ENCODE data around the gene ADAMTSL1.

Gene ADAMTSL1

DNA sequence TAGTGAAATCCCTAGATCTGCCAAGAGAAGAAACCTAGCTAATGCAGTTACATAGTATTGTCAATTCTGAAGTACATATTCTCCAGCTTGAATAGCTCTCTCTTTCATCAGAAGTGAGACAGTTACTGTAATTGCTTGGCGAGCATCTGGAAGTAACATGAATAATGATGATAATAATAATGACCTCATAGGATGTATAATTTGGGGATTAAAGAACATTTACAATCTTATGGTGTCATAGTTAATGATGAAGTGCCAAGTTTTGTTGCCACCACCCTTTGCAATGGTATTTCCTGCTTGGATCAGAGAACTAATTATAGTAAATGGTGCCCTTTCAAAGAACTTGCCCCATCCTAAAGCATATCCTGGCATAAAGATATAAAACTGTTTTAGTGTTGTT lies 201.4 kb downstream of the ADAMTSL1 start:
- DNase-seq = no peak

DNA sequence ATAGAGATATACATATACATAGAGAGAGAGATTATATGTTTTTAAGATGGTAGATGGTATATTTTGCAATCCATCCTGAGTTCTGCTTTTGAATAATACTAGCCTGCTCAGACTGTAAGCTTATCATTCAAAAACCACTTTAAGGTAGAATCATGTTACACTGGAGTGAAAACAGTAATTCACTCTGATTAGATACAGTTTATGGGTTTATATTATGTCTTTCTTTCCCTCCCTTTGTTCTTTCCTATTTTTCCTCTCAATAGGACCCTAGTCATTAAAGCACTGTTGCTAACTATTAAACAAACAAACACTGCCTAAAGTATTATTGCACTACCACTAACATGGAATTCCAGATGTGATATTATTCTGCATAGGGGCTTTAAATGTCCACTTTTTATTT lies 202.0 kb downstream of the ADAMTSL1 start:
- no peak for DNase-seq

DNA sequence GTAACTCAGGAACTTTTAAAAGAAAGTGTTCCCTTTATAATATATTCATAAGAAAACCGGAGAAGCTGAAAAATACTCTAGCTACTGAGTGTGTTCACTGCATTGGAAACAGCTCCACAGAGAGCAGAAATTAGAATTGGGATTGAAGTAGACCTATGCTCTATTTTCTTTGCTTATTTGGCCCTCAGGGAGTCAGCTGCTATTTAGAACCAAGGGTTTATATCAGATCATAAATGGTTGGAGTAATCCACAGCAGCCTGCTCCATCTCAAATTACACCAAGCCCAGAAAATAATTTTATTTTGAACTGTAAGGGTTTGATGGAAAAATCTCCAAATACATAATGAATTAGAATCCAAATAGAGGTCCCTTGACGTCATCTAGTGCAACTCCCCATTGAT lies 202.6 kb downstream of the ADAMTSL1 start:
- no peak for DNase-seq

DNA sequence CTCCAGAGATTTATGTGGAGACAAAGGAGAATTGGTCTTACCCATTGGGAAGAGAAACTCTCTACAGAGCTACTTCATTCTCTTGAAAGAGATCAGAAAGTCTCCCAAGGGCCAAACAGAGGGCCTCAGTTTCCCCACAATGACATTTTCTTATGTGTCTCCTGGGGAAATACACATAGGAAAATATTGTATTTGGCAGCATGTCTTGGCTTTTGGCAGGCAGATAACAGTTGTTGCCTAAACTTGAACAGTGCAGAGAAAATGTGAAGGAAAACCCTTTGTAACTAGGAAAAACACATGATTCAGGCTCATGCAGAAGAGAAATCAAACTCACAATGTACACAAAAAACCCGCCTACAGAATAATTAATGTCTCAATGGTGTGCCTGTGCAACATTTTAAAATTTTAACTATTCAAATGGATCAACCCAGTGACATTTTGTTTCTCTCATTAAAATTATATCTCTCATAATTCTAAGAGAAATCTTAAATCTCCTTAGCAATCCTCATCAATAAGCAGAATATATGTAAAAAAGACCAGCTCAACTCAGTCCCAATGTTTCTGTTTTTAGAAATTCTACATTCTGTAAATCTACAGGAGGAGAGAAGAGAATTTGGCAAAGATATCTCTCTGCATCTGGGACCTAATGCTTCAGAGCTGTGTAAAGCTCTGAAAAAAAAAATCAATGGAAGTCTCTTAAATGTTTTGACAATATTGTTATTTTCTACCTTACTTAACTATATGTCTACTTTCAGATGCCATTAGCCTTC lies 205.1 kb downstream of the ADAMTSL1 start:
- DNase-seq = no peak

DNA sequence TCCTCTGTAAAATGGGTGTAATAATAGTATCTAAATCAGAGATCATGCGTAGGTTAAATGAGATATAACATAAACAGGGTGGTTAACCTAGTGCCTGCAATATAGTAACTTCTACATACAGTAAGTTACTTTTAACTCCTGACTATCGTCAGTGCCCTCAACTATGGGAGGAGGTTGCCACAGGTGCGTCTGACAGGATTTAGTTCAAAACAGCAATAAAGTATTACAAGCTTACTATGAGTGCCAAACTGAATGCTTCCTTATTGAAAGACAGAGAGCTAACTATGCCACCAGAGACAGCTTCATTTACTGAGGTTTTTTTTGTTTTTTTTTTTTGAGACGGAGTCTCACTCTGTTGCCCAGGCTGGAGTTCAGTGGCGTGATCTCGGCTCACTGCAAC lies 209.0 kb downstream of the ADAMTSL1 start:
- no peak for DNase-seq

DNA sequence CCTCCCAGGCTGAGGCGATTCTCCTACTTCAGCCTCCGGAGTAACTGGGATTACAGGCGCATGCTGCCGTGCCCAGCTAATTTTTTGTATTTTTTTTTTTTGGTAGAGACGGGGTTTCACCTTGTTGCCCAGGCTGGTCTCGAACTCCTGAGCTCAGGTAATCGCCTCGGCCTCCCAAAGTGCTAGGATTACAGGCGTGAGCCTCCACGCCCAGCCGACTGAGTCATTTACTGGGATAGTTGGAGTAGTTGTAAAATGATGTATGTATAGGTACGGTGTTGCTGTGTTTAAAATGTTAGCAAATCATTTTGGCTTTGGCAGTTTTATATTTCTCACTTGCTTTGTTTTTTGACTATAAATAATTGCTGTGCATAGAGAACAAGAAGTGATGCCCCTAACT lies 209.4 kb downstream of the ADAMTSL1 start:
- no peak for DNase-seq

DNA sequence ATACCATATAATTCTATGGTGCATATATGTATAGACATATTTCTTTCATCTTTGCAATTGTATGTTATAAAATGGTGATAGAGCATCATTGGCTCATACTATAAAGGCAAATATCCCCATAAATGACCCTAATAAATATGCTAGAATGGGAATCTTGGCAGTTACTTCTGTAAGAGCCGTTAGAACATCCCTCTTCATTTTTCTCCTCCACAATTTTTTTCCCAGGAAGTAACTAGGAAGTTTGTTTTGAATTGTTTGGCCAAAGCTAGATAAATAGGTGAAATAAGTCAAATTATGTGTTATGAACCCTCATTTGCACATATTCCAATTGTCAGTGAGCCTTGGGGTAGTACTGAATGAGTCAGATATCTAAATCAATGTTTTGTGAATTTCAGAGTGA lies 209.9 kb downstream of the ADAMTSL1 start:
- no peak for DNase-seq

DNA sequence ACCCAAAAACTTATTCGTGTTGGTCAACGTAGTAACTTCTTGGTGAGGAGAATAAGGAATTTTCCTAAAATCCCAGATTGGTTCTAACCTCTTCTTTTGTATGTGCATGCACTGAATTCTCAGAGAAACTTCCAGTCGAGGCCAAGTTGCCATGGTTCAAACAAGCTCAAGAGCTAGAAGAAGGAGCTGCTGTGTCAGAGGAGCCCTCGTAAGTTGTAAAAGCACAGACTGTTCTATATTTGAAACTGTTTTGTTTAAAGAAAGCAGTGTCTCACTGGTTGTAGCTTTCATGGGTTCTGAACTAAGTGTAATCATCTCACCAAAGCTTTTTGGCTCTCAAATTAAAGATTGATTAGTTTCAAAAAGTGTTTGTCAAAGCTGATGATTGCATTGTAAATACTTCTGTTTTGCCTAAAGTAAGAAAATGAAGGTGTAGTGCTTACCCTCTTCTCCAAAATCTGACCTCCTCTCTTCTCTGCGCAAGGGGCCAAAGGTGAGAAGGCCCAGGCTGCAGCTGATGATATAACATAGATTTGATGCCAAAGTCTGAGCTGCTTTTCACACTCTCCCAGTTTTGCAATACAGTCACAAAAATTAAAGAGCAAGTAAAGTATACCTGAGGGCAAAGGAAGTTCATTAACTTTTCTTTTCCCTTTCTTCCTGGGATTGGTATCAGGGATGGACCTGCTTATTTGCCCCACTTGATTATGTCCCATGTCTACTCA lies 210.8 kb downstream of the ADAMTSL1 start:
- DNase-seq = no peak

DNA sequence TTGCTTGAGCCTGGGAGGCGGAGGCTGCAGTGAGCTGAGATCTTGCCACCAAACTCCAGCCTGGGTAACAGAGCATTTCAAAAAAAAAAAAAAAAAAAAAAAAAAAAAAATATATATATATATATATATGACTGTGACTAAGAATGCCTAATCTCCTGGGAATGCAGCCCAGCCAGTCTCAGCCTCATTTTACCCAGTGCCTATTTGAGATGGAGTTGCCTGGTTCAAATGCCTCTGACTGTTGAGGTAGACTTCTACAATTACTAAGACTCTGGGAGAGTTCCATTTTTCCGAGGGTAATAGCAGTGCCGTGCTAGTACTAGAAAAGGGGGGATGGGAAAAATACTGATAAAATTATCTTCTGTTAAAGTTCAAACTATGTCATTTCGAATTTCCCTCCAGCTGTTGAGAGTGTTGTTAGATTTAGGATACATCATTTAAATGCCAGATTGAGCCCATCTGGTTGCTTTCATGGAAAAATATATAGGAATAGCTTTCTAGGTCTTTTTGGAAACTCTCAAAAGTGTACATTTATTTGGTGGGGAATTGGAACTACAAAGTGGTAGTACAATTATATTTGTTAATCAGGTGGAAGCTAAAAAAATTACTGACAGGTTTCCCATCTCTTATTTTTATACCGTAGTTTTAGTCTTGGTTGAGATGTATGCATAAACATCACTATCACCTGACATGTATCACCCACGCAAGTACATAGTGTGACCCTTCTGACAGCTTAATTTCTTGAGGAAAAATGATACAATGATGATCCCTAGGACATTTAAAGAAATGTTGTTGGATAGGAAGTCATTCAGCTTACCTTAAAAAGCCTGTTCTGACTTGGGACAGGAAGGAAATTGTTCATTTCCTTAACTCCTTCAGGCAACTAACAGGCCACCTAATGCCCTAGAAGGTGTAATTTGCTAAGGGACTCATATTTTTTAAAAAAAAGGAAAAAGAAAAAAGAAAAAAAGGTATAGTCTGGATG lies 214.9 kb downstream of the ADAMTSL1 start:
- DNase-seq = no peak

DNA sequence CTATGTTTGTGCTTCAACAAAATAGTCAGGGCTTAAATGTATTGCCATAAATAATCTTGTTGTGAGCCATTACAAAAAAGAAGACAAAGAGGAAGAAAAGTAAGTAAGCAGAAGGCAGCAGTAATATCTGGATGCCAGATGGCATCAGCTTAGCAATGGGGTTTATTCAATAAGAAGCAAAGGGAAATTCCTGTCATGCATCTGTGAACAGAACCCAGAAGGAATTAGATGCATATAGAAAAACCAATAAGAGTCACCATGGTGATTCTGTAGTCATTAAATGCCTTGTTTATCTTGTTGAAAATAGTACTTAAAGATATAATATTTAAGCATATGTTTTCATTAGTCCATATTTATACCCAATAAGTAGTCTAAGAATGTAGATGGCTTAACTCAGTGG lies 216.0 kb downstream of the ADAMTSL1 start:
- no peak for DNase-seq

DNA sequence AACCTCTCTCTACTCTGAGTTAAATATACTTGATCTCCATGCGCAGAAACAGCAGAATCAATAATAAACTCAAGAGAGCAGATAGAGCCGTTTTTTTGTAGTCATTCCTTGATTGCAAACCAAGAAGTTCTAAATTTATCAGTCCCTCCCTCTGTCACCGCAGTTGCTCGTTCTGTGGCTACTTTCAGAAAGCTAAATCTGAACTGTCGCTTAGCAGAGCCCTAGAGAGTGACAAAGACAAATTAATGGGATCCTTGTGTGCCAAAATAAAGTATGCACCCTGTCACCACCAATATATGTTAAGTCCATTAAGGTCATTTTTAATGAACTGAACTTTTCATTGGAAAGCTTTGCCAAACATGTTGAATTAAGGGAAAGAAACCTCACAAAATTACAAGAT lies 218.3 kb downstream of the ADAMTSL1 start:
- DNase-seq = no peak

DNA sequence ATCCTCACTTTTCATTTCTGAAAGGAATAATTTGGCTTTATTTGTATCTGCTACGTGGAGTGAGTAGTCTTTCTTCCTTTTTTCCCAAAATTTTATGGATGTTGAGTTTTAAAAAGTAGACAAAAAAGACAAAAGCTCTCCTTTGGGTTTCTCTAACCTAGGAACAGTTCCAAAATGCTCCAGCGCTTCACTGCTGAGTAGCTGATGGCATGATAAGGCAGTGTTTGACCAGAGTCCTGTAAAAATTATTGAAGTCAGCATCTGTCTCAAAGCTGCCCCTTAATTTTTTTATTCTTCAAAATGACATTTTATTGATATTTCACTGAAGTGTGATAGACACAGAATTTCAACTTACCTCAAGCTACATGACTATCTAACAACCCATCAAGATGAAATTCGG lies 219.0 kb downstream of the ADAMTSL1 start:
- DNase-seq = no peak

DNA sequence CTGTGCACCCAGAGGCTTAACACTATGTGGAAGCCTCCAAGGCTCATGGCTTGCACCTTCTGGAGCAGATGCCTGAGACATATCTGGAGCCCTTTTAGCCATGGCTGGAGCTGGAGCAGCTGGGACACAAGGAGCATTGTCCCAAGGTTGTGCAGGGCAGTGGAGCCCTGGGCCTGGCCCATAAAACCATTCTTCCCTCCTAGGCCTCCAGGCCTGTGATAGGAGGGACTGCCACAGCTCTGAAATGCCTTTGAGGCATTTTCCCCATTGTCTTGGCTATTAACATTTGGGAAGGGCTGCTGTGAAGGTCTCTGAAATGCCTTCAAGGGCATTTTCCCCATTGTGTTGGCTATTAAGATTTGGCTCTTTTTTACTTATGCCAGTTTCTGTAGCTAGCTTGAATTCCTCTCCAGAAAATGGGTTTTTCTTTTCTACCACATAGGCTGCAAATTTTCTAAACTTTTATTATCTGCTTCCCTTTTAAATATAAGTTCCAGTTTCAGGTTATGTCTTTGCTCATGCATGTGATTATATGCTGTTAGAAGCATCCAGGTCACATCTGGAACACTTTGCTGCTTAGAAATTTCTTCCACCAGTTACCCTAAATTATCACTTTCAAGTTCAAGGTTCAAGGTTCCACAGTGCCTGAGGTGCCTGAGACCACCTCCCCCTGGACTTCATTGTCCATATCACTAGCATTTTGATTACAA lies 221.2 kb downstream of the ADAMTSL1 start:
- DNase-seq = no peak

DNA sequence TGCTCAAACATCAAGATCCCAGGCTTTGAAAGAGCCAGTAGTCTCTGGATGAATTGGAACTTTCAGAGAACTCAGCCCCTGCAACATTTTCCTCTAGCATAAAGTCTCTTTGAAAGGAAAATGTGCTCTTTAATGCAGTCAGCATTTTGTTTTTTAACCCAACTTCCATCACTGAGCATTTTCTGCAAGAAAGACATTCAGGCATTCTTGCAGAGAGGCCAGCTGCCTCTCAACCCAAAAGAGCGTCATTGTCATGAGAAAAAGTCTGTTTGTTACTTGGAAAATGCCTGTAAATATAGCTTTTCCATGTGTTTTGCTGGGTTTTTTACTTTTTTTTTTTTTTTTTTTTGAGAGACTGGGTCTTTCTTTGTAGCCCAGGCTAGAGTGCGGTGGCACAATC lies 225.0 kb downstream of the ADAMTSL1 start:
- DNase-seq = no peak

DNA sequence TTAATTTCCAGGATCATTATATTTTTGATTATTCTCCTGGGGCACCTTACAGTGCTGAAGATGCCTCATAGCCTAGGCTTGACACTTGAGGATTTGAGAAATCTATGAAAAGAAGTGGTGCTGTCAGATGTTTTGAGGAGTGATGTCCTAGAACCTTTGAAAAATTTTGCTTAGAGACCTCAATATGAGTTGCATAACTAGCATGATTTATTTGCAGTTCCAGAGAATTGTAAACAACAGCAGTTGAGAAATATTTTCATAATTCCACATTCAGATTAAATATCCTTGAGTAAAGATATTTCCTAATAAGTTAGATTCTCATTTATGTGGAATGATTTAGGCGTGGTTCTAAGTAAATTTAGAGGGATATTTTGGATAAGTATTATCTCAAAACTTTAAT lies 225.8 kb downstream of the ADAMTSL1 start:
- no peak for DNase-seq

DNA sequence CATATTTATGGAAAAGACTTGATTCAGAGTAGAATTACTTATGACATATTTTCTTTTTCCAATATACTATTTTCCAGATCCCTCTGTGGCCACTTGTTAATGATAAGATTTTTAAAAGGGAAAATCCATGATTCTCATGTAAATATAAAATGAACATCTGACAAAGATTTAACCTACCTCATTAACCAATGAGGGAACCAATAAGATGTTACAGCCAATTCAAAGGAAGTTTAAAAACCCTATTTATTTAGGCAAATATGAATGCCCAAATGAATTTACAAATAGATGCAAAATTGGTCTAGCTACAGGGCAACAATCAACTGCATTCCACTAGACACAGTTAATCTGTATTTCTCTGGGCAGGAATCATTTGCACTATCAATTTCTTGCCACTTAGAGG lies 226.8 kb downstream of the ADAMTSL1 start:
- DNase-seq = no peak

DNA sequence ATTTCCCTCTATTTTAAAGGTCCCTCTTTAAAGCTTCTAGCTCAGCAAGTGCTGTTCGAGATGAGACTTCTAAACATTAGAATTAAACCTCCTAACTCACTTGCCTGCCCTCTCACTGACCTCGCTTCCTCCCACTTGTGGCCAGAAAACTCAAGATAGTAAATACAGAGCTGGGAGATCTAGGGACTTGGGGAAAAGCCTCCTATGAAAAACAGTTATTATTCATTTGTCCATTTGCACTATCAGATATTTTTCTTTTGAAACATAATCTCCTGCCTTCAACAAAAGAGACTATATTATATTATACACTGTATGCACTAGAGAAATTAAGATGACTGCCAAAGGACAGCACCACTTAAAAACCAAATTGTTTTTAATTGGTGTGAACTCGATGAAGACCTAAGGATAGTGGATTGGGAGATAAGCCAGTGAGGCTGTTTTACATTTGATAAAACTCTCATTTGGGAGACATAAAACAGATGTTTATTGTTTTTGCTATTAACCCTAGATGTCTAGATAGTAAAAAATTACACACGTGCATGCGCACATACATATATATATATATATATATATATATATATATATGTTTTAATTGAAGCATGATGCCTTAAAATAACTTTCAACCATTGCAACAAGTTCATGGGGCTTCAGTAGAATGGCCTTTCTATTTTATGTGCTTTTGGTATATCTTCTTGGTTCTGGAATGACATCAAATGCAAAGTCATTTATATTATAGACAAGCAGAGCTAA lies 229.4 kb downstream of the ADAMTSL1 start:
- no peak for DNase-seq

DNA sequence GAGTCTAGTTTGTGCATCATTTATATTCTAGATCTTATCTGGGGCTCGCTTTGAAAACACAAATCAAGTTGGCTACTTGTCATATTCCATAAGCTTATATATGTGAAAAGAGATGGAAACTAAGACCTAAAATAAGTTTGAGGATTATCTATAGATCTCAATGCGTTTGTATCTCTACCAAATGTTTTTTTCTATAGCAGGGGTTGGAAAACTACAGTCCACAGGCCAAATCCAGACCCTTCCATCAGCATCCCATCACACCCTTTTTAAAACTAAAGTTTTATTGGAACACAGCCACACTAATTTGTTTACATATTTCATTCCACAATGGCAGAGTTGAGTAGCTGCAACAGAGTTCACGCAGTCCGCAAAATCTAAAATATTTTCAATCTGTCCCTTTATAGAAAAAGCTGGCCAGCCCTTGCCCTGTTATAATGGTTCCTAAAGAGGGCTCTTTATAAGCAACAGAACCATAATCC lies 230.0 kb downstream of the ADAMTSL1 start:
- DNase-seq = no peak

DNA sequence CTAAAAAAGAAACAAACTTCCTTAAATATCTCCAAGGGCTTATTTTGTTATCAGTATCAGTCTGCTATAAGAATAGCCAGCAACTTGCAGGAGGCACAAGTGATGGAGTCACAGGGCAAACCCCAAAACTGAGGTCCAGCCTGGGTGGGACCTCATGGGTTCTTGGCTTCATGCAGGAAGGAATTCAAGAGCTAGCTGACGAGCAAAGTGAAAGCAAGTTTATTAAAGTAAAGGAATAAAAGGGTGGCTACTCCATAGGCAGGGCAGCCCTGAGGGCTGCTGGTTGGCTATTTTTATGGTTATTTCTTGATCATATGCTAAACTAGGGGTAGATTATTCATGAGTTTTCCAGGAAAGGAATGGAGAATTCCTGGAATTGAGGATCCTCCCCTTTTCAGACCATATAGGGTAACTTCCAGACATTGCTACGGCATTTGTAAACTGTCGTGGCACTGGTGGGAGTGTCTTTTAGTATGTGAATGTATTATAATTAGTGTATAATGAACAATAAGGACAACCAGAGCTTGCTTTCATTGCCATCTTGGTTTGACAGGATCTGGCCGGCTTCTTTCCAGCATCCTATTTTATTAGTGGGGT lies 231.9 kb downstream of the ADAMTSL1 start:
- no peak for DNase-seq

DNA sequence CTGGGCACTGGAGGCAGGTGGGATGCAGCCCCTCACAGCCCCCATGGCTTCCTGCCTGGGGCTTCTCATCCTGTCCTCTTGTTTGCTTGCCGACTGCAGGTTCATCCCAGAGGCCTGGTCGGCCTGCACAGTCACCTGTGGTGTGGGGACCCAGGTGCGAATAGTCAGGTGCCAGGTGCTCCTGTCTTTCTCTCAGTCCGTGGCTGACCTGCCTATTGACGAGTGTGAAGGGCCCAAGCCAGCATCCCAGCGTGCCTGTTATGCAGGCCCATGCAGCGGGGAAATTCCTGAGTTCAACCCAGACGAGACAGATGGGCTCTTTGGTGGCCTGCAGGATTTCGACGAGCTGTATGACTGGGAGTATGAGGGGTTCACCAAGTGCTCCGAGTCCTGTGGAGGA lies 232.7 kb downstream of the ADAMTSL1 start:
- DNase-seq = no peak

DNA sequence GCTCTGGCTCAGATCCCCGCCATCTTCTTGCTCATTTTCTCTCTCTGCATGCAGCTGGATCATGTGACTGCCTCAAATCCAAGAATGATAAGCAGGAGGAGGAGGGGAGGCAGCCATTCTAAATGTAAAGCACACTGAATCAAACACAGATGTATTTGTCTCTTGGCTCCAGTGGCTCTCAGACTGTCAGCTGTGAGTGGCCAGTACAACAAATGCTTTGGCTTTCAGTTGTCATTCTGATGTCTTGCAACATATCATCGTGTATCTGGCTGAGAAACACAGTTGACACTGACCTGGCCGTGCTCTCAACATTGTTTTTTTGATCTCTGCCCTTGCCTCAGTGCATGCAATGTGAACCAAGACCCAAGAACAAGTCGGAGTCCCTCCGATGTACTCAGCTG lies 233.1 kb downstream of the ADAMTSL1 start:
- no peak for DNase-seq

Data from CD4-positive, alpha-beta T cell treated with Interleukin-17A for 1 hour (primary cell).